ENCODE data around the gene CACNA1H. TPM values are rescaled to one million over a fixed set of nuclear protein-coding genes. Genes with fewer than 3 reads are reported as not detected.

Gene CACNA1H
- total RNA-seq, 1 experiment from 2014 or later: 24.3 TPM

- no peak overlapping the region for H2AFZ ChIP-seq (ENCODE audit: low read depth, low read length, poor library complexity, severe bottlenecking)
- no peak overlapping the region for H3K9ac ChIP-seq (ENCODE audit: low read length)
- no peak for ATAC-seq
- no peaks in the 10 kb centered on the region for H3K36me3 ChIP-seq (ENCODE audit: control insufficient read depth in 1 of 2, insufficient read depth in 2 of 2, low read length in 2 of 2)
- CTCF ChIA-PET: no interaction called here
- DNase-seq (ENCODE audit: low read depth, low spot score): no peak
- H3K4me2 ChIP-seq (ENCODE audit: low read length): no peak overlapping the region
- POLR2A ChIA-PET: no interaction called here
- no peaks in the 10 kb centered on the region for H3K9me3 ChIP-seq (ENCODE audit: control insufficient read depth in 1 of 2, insufficient read depth in 1 of 2, low read depth in 1 of 2, low read length in 2 of 2)
- no peak for TF ChIP-seq SIN3A (IDR thresholded peaks at IDR 0.05; ENCODE audit: low read depth)
- TF ChIP-seq CEBPB (IDR thresholded peaks at IDR 0.05; ENCODE audit: low read depth): no peak
- no peak for TF ChIP-seq SRF (IDR thresholded peaks at IDR 0.05; ENCODE audit: low read depth)
- no peak for TF ChIP-seq FOSL1 (IDR thresholded peaks at IDR 0.05; ENCODE audit: low read depth)
- H3K27me3 ChIP-seq (ENCODE audit: insufficient read depth, low read length): no peaks in the 10 kb centered on the region
- no peak overlapping the region for H3K4me3 ChIP-seq (replicated peaks in 1 of 2; ENCODE audit: low read depth in 1 of 2, low read length in 2 of 2)
- intact Hi-C loops (cut with micrococcal nuclease): no loop called here
- H3K79me2 ChIP-seq (ENCODE audit: insufficient read depth, low read length): no peaks in the 10 kb centered on the region
- BruUV-seq (replicated peaks): no TSS peak
- H3K27ac ChIP-seq (ENCODE audit: low read depth, low read length): no peak overlapping the region
- RAD21 ChIA-PET (ENCODE audit: low non-redundant PET in 1 of 2, low total read pairs in 2 of 2, uncharacterized antibody in 2 of 2, unreplicated experiment in 2 of 2): no interaction called here
- no peaks in the 10 kb centered on the region for H3K9me2 ChIP-seq (ENCODE audit: insufficient read depth)
- H3K4me1 ChIP-seq (ENCODE audit: control insufficient read depth in 1 of 2, insufficient read depth in 2 of 2, low read length in 2 of 2): peaks cover 2% of the 10 kb centered on the region in 2 experiments; a peak in 3 of 4 replicates
- no peaks in the 10 kb centered on the region for H4K20me1 ChIP-seq (ENCODE audit: insufficient read depth)
Observed at GRCh38 chr16:1119766-1120576, 32.9 kb upstream of the CACNA1H start.

- H3K27ac ChIP-seq (ENCODE audit: low read depth, low read length): no peak overlapping the region
- RAD21 ChIA-PET (ENCODE audit: low non-redundant PET in 1 of 2, low total read pairs in 2 of 2, uncharacterized antibody in 2 of 2, unreplicated experiment in 2 of 2): no interaction called here
- CTCF ChIA-PET: no interaction called here
Observed at GRCh38 chr16:1120577-1120941, 32.3 kb upstream of the CACNA1H start.

More at GRCh38 chr16:1120577-1120941, 32.3 kb upstream of the CACNA1H start:
- Histone ChIP-seq H2AFZ (ENCODE audit: low read depth, low read length, poor library complexity, severe bottlenecking) (no peak overlapping the region), H3K9ac (ENCODE audit: low read length) (no peak overlapping the region), H3K9me2 (ENCODE audit: insufficient read depth) (no peaks in the 10 kb centered on the region), H3K27me3 (ENCODE audit: insufficient read depth, low read length) (no peaks in the 10 kb centered on the region), H3K4me3 (replicated peaks in 1 of 2; ENCODE audit: low read depth in 1 of 2, low read length in 2 of 2) (no peak overlapping the region), H3K9me3 (ENCODE audit: control insufficient read depth in 1 of 2, insufficient read depth in 1 of 2, low read depth in 1 of 2, low read length in 2 of 2) (no peaks in the 10 kb centered on the region), H3K4me1 (ENCODE audit: control insufficient read depth in 1 of 2, insufficient read depth in 2 of 2, low read length in 2 of 2) (peaks cover 6 to 8% of the 10 kb centered on the region in 2 experiments; a peak in 3 of 4 replicates), H4K20me1 (ENCODE audit: insufficient read depth) (no peaks in the 10 kb centered on the region), H3K36me3 (ENCODE audit: control insufficient read depth in 1 of 2, insufficient read depth in 2 of 2, low read length in 2 of 2) (no peaks in the 10 kb centered on the region), H3K79me2 (ENCODE audit: insufficient read depth, low read length) (no peaks in the 10 kb centered on the region), H3K4me2 (ENCODE audit: low read length) (no peak overlapping the region)
- POLR2A ChIA-PET: no interaction called here
- BruUV-seq (replicated peaks): no TSS peak
- TF ChIP-seq RAD21 (IDR thresholded peaks at IDR 0.05; ENCODE audit: low read depth): no peak
- no peak for TF ChIP-seq YY1 (IDR thresholded peaks at IDR 0.05; ENCODE audit: extremely low read depth, insufficient replicate concordance, low read depth, low read length)
- TF ChIP-seq JUND (IDR thresholded peaks at IDR 0.05): no peak
- TF ChIP-seq FOSL1 (IDR thresholded peaks at IDR 0.05; ENCODE audit: low read depth): no peak
- no peak for TF ChIP-seq ELF1 (IDR thresholded peaks at IDR 0.05; ENCODE audit: borderline replicate concordance, low read depth)
- no peak for TF ChIP-seq MAX (IDR thresholded peaks at IDR 0.05)
- no peak for TF ChIP-seq POLR2A (IDR thresholded peaks at IDR 0.05; ENCODE audit: borderline replicate concordance, extremely low read depth, insufficient read depth, insufficient read length)
- TF ChIP-seq EZH2phosphoT487 (IDR thresholded peaks at IDR 0.05; ENCODE audit: borderline replicate concordance): no peak
- TF ChIP-seq EGR1 (IDR thresholded peaks at IDR 0.05; ENCODE audit: low read depth): no peak
- no peak for TF ChIP-seq CBX3 (IDR thresholded peaks at IDR 0.05; ENCODE audit: low read depth)
- TF ChIP-seq CEBPB (IDR thresholded peaks at IDR 0.05; ENCODE audit: low read depth): no peak
- TF ChIP-seq ZBTB33 (IDR thresholded peaks at IDR 0.05; ENCODE audit: extremely low read depth, insufficient replicate concordance, low read length): no peak
- no peak for TF ChIP-seq TCF7L2 (IDR thresholded peaks at IDR 0.05; ENCODE audit: borderline replicate concordance, extremely low read depth, insufficient read depth, insufficient read length)
- no peak for TF ChIP-seq ATF3 (IDR thresholded peaks at IDR 0.05)
- DNase-seq (ENCODE audit: low read depth, low spot score) (no peak), ATAC-seq (no peak)
- intact Hi-C loops (cut with micrococcal nuclease): no loop called here
